ENCODE results near the gene CHST6. TPM values are rescaled to one million over a fixed set of nuclear protein-coding genes. Genes with fewer than 3 reads are reported as not detected.

The CHST6 gene
- total and polyA plus RNA-seq, 9 of the 15 experiments (the other 6 are each of a cell fraction or from before 2014, with no cell fraction given): 0.01 to 0.05 (median 0.02) TPM; not detected in 6

DNA sequence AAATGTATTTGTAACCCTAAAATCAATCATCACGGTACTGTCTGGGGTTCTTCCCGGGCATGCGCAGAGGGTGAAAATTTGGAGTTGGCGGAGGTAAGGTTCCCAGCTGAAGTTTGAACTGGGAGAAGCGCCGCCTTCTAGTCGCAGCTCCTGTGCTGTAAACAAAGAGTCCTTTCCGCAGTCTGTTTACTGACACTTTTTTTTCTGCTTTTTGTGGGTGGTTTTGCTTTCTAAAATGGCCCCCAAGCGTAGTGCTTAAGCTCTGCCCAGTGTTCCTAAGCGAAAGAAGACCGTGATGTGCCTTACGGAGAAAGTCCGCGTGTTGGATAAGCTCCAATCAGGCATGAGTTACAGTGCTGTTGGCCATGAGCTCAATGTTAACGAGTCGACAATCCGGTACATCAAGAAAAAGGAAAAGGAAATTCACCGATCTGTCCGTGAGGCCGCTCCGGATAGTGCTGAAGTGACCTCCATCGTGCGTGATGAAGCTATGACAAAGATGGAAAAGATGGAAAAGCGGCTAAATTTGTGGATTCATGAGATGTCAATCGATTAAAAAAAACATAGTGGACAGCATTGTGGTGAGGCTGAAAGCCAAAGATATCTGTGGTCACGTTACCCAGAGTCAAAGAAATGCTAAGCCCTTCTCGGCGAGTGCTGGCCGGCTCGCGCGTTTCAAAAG, 61.4 kb downstream of the CHST6 start (continued):
- TF ChIP-seq DEAF1 (CRISPR knock-in tag; IDR thresholded peaks at IDR 0.05): no peak; the same call in 1 of the 2 replicates
- TF ChIP-seq POLR2B (IDR thresholded peaks at IDR 0.05; ENCODE audit: low read depth, partially characterized antibody): peak; percentile 58
- TF ChIP-seq, protein P1, sequence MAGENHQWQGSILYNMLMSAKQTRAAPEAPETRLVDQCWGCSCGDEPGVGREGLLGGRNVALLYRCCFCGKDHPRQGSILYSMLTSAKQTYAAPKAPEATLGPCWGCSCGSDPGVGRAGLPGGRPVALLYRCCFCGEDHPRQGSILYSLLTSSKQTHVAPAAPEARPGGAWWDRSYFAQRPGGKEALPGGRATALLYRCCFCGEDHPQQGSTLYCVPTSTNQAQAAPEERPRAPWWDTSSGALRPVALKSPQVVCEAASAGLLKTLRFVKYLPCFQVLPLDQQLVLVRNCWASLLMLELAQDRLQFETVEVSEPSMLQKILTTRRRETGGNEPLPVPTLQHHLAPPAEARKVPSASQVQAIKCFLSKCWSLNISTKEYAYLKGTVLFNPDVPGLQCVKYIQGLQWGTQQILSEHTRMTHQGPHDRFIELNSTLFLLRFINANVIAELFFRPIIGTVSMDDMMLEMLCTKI (IDR thresholded peaks at IDR 0.05; ENCODE audit: partially characterized antibody): no peak
- TF ChIP-seq MEIS2 (IDR thresholded peaks at IDR 0.05; ENCODE audit: partially characterized antibody): peak; percentile 89
- no peak for TF ChIP-seq RNF219 (CRISPR knock-in tag; IDR thresholded peaks at IDR 0.05)
- TF ChIP-seq ZNF143 (CRISPR knock-in tag; IDR thresholded peaks at IDR 0.05): peak; percentile 69
- TF ChIP-seq TEAD1 (CRISPR knock-in tag; IDR thresholded peaks at IDR 0.05): 0 out of 4 replicates have a peak, but pooled peaks of 1 of the 2 experiments have one; percentile 71
- TF ChIP-seq CEBPG (CRISPR knock-in tag; IDR thresholded peaks at IDR 0.05): no peak
- TF ChIP-seq CEBPG (tag; conservative IDR thresholded peaks at IDR 0.05 in 1 of 2, IDR thresholded peaks at IDR 0.05 in 1 of 2): no peak
- no peak for TF ChIP-seq SMAD2 (IDR thresholded peaks at IDR 0.05; ENCODE audit: low read depth, low read length)
- no peak for TF ChIP-seq PTBP1 (IDR thresholded peaks at IDR 0.05; ENCODE audit: low read depth, low read length)
- TF ChIP-seq PCBP2 (IDR thresholded peaks at IDR 0.05; ENCODE audit: low read depth, low read length, poor library complexity, severe bottlenecking): no peak
- TF ChIP-seq MTA2 (IDR thresholded peaks at IDR 0.05; ENCODE audit: low read depth): no peak
- TF ChIP-seq SRSF3 (IDR thresholded peaks at IDR 0.05; ENCODE audit: insufficient read depth, low read length): no peak
- TF ChIP-seq CBX2 (IDR thresholded peaks at IDR 0.05; ENCODE audit: insufficient read depth, low read length, poor library complexity, severe bottlenecking): no peak
- no peak for TF ChIP-seq NFYB (IDR thresholded peaks at IDR 0.05; ENCODE audit: extremely low read depth, insufficient read length)
- no peak for TF ChIP-seq PREB (CRISPR knock-in tag; IDR thresholded peaks at IDR 0.05)
- TF ChIP-seq ZSCAN29 (IDR thresholded peaks at IDR 0.05): no peak; the same call in none of the 2 replicates
- TF ChIP-seq, protein P2, sequence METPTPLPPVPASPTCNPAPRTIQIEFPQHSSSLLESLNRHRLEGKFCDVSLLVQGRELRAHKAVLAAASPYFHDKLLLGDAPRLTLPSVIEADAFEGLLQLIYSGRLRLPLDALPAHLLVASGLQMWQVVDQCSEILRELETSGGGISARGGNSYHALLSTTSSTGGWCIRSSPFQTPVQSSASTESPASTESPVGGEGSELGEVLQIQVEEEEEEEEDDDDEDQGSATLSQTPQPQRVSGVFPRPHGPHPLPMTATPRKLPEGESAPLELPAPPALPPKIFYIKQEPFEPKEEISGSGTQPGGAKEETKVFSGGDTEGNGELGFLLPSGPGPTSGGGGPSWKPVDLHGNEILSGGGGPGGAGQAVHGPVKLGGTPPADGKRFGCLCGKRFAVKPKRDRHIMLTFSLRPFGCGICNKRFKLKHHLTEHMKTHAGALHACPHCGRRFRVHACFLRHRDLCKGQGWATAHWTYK (CRISPR knock-in tag; IDR thresholded peaks at IDR 0.05): no peak
- no peak for TF ChIP-seq MCM7 (IDR thresholded peaks at IDR 0.05)
- TF ChIP-seq PML (IDR thresholded peaks at IDR 0.05; ENCODE audit: low read length): peak; percentile 47; the same call in 1 of the 2 replicates

Data from K562 (cell line).